H1 (cell line): Measurements from ENCODE around the gene ZFP64. TPM values are rescaled to one million over a fixed set of nuclear protein-coding genes. Genes with fewer than 3 reads are reported as not detected.

Experiments used
- CTCF ChIA-PET: fragments of 300-600 bp; sonication (Branson Sonifier 250); formaldehyde crosslinking; loops from one replicate; lab custom pipeline; 2021; ENCODE audit not compliant: partially characterized antibody; lab: Charles Lee
- POLR2A ChIA-PET: fragments of 300-600 bp; sonication (Branson Sonifier 250); formaldehyde crosslinking; loops from one replicate; lab custom pipeline; 2021; ENCODE audit warnings: inconsistent platforms; ENCODE audit not compliant: partially characterized antibody; lab: Charles Lee
- DNase-seq, 2 experiments: peaks; one replicate each; pipeline versions ENCODE4 v3.0.0 to v3.0.0-alpha.2; 2010 to 2022; ENCODE audit warnings: low spot score in 2 of 2, low read depth in 1 of 2, mixed read lengths in 1 of 2
- FAIRE-seq: peaks from 2 replicates; lab custom pipeline; 2011; peaks lifted over from hg19 to GRCh38; lab: Jason Lieb, UNC
- H2AFZ ChIP-seq: 2 replicates; pipeline ENCODE4 v1.8.1; 2012; ENCODE audit warnings: low read length, inconsistent platforms
- H2AK5ac ChIP-seq: 2 replicates; pipeline ENCODE4 v1.6.1; 2013; ENCODE audit warnings: low read depth, low read length
- H2BK120ac ChIP-seq: replicated peaks from 2 replicates; pipeline ENCODE3; 2013; ENCODE audit warnings: low read depth, low read length, inconsistent platforms
- H2BK12ac ChIP-seq: 2 replicates; pipeline ENCODE4 v1.6.1; 2013; ENCODE audit warnings: low read depth, low read length
- H2BK15ac ChIP-seq: 2 replicates; pipeline ENCODE4 v1.6.1; 2013; ENCODE audit warnings: low read length
- H2BK20ac ChIP-seq: 2 replicates; pipeline ENCODE4 v1.6.1; 2013; ENCODE audit warnings: low read length
- H2BK5ac ChIP-seq: 2 replicates; pipeline ENCODE4 v1.6.1; 2013; ENCODE audit warnings: low read depth, low read length
- H3K14ac ChIP-seq: 2 replicates; pipeline ENCODE4 v1.6.1; 2013; ENCODE audit warnings: inconsistent platforms; ENCODE audit not compliant: insufficient read length
- H3K18ac ChIP-seq: 2 replicates; pipeline ENCODE4 v1.6.1; 2013; ENCODE audit warnings: low read length; ENCODE audit errors: extremely low read depth
- H3K23ac ChIP-seq: 2 replicates; pipeline ENCODE4 v1.6.1; 2013; ENCODE audit warnings: inconsistent platforms; ENCODE audit not compliant: insufficient read length
- H3K23me2 ChIP-seq: 2 replicates; pipeline ENCODE4 v1.6.1; 2013; ENCODE audit warnings: low read depth, low read length
- H3K27ac ChIP-seq: 2 replicates; pipeline ENCODE4 v1.6.1; 2011; ENCODE audit warnings: low read depth, low read length, inconsistent platforms
- H3K27me3 ChIP-seq, 4 experiments: replicated peaks in 1 of 4; 1 replicate in 1 of 4; 2 replicates in 3 of 4; pipeline versions ENCODE4 v1.6.1 to v1.8.1; 2011 to 2013; ENCODE audit warnings: low read length in 3 of 4, mild to moderate bottlenecking in 3 of 4, inconsistent platforms in 2 of 4, mixed read lengths in 2 of 4, moderate library complexity in 1 of 4; ENCODE audit not compliant: control insufficient read depth in 3 of 4, insufficient read depth in 3 of 4; ENCODE audit errors: extremely low read depth in 1 of 4
- H3K36me3 ChIP-seq, 4 experiments: 2 replicates each; pipeline versions ENCODE4 v1.6.1 to v1.8.1; 2011 to 2013; ENCODE audit warnings: mild to moderate bottlenecking in 4 of 4, low read length in 3 of 4, moderate library complexity in 2 of 4, control low read depth in 1 of 4, inconsistent platforms in 1 of 4; ENCODE audit not compliant: insufficient read depth in 4 of 4, control insufficient read depth in 2 of 4
- H3K4ac ChIP-seq: replicated peaks from 2 replicates; pipeline ENCODE3; 2013; ENCODE audit warnings: low read length, low read depth, mixed read lengths, inconsistent platforms; ENCODE audit not compliant: insufficient read length
- H3K4me1 ChIP-seq, 4 experiments: replicated peaks in 1 of 4; 1 replicate in 1 of 4; 2 replicates in 3 of 4; pipeline versions ENCODE4 v1.6.1 to v1.8.1; 2011 to 2013; ENCODE audit warnings: low read length in 3 of 4, inconsistent platforms in 2 of 4, mixed read lengths in 1 of 4; ENCODE audit not compliant: insufficient read depth in 4 of 4, control insufficient read depth in 3 of 4
- H3K4me2 ChIP-seq, 2 experiments: 2 replicates each; pipeline versions ENCODE4 v1.6.1 to v1.8.1; 2011 to 2013; ENCODE audit warnings: low read depth in 2 of 2, low read length in 2 of 2, control low read depth in 1 of 2, inconsistent platforms in 1 of 2, mild to moderate bottlenecking in 1 of 2; ENCODE audit not compliant: insufficient read depth in 1 of 2
- H3K4me3 ChIP-seq, 4 experiments: fragments of 200-600, 300-600 bp in 1 of 4; sonication (generic), shearing (Covaris generic), sonication (Bioruptor Twin) in 1 of 4; 2 replicates each; pipeline versions ENCODE4 v1.5.1 to v1.8.1; 2011 to 2016; ENCODE audit warnings: low read length in 4 of 4, low read depth in 3 of 4, control low read depth in 2 of 4, inconsistent platforms in 2 of 4, mild to moderate bottlenecking in 2 of 4, mixed read lengths in 1 of 4, moderate library complexity in 1 of 4; ENCODE audit not compliant: insufficient read depth in 2 of 4; ENCODE audit errors: extremely low read depth in 1 of 4
- H3K56ac ChIP-seq: replicated peaks from 2 replicates; pipeline ENCODE3; 2013; ENCODE audit warnings: low read depth, mild to moderate bottlenecking, mixed read lengths, low read length, inconsistent platforms; ENCODE audit not compliant: insufficient read length
- H3K79me1 ChIP-seq: 2 replicates; pipeline ENCODE4 v1.6.1; 2013; ENCODE audit warnings: low read depth, low read length, control low read depth
- H3K79me2 ChIP-seq, 2 experiments: 2 replicates each; pipeline versions ENCODE4 v1.6.1 to v1.8.1; 2012 to 2013; ENCODE audit warnings: low read length in 2 of 2, mild to moderate bottlenecking in 2 of 2, inconsistent platforms in 1 of 2; ENCODE audit not compliant: insufficient read depth in 2 of 2, control insufficient read depth in 1 of 2
- H3K9ac ChIP-seq, 4 experiments: replicated peaks in 1 of 4; 1 replicate in 1 of 4; 2 replicates in 3 of 4; pipeline versions ENCODE4 v1.6.1 to v1.8.1; 2011 to 2013; ENCODE audit warnings: low read depth in 3 of 4, low read length in 3 of 4, control low read depth in 2 of 4, mild to moderate bottlenecking in 2 of 4, moderate library complexity in 2 of 4, inconsistent platforms in 1 of 4; ENCODE audit errors: extremely low read depth in 1 of 4
- H3K9me3 ChIP-seq, 2 experiments: 2 replicates each; pipeline versions ENCODE4 v1.6.1 to v1.8.1; 2012 to 2013; ENCODE audit warnings: mild to moderate bottlenecking in 2 of 2, moderate library complexity in 2 of 2, control low read depth in 1 of 2, inconsistent platforms in 1 of 2, low read depth in 1 of 2, low read length in 1 of 2, mixed read lengths in 1 of 2; ENCODE audit not compliant: insufficient read depth in 2 of 2
- H4K20me1 ChIP-seq, 2 experiments: replicated peaks in 1 of 2; 2 replicates each; pipeline versions ENCODE3 to v1.8.1; 2011 to 2013; ENCODE audit warnings: inconsistent platforms in 2 of 2, low read length in 2 of 2, mild to moderate bottlenecking in 1 of 2; ENCODE audit not compliant: insufficient read depth in 2 of 2, control insufficient read depth in 1 of 2
- H4K5ac ChIP-seq: 2 replicates; pipeline ENCODE4 v1.6.1; 2013; ENCODE audit warnings: low read length, low read depth, mixed read lengths, inconsistent platforms; ENCODE audit not compliant: insufficient read length
- H4K8ac ChIP-seq: 2 replicates; pipeline ENCODE4 v1.8.0; 2013; ENCODE audit warnings: mild to moderate bottlenecking, moderate library complexity, low read length, inconsistent platforms; ENCODE audit not compliant: insufficient read depth; ENCODE audit errors: extremely low read depth
- H4K91ac ChIP-seq: replicated peaks from 2 replicates; pipeline ENCODE3; 2013; ENCODE audit warnings: low read length, mixed read lengths, inconsistent platforms; ENCODE audit not compliant: insufficient read length
- CEBPB ChIP-seq: IDR thresholded peaks from 2 replicates; pipeline ENCODE4 v1.6.1; 2012; ENCODE audit warnings: low read depth, low read length
- GABPA ChIP-seq: IDR thresholded peaks from 2 replicates; pipeline ENCODE4 v1.6.1; 2011; ENCODE audit warnings: mild to moderate bottlenecking, low read length, moderate library complexity, borderline replicate concordance; ENCODE audit not compliant: insufficient read depth
- HDAC2 ChIP-seq, 2 experiments: fragments of 300-600 bp in 1 of 2; sonication (generic) in 1 of 2; IDR thresholded peaks; 2 replicates each; pipeline ENCODE4 v1.6.1; 2011 to 2012; ENCODE audit warnings: low read depth in 2 of 2, low read length in 2 of 2, mild to moderate bottlenecking in 2 of 2, moderate library complexity in 2 of 2, borderline replicate concordance in 1 of 2, inconsistent platforms in 1 of 2
- HDAC6 ChIP-seq: IDR thresholded peaks from one replicate; pipeline ENCODE4 v1.7.1; 2012; ENCODE audit warnings: low read depth, mild to moderate bottlenecking, inconsistent platforms, low read length, moderate library complexity
- NRF1 ChIP-seq: IDR thresholded peaks from 2 replicates; pipeline ENCODE4 v1.6.1; 2011; ENCODE audit warnings: mild to moderate bottlenecking, low read depth, low read length, improper control_type of control experiment
- RNF2 ChIP-seq: fragments of 200-900, 300-1000 bp; sonication (generic); IDR thresholded peaks from 2 replicates; pipeline ENCODE4 v1.7.1; 2016; ENCODE audit warnings: borderline replicate concordance, low read depth, mild to moderate bottlenecking, antibody characterized with exemption, low read length; ENCODE audit not compliant: poor library complexity, severe bottlenecking; ENCODE audit errors: missing control alignments
- SIRT6 ChIP-seq: IDR thresholded peaks from one replicate; pipeline ENCODE4 v1.7.1; 2012; ENCODE audit warnings: low read length, inconsistent platforms
- WGBS, 2 experiments: shearing (Covaris generic) in 1 of 2; methylation state at CpG; one replicate each; pipeline versions ENCODE4 v1.1.6 to v1.1.7; 2013 to 2015; ENCODE audit warnings: low lambda C conversion rate in 2 of 2, mixed read lengths in 2 of 2, inconsistent platforms in 1 of 2, low coverage in 1 of 2, missing lambda C conversion rate in 1 of 2; ENCODE audit not compliant: insufficient replicate concordance in 2 of 2, insufficient coverage in 1 of 2, insufficient read length in 1 of 2; ENCODE audit errors: extremely low coverage in 1 of 2, missing lambda C conversion rate in 1 of 2; 5-methylcytosine and 5-hydroxymethylcytosine counted together
- polyA plus RNA-seq, 7 experiments: library from polyadenylated mRNA; depleted of rRNA in 3 of 7; stranded (reverse) in 5 of 7; unstranded in 2 of 7; fragments of >200 nt in 5 of 7; fragments of 200-250 nt in 2 of 7; gene quantifications; 1 replicate in 5 of 7; 2 replicates in 1 of 7; 4 replicates in 1 of 7; pipeline versions ENCODE4 v1.2.1 to v1.2.3, GENCODE V29; 2011 to 2013; ENCODE audit warnings: missing spikeins in 2 of 7, mixed read lengths in 2 of 7
- total RNA-seq: library from RNA; stranded (reverse); fragmentation: NEBNext Ultra II Directional; extraction: Animal tissue kit (Norgen Biotek cat#: 25700); gene quantifications from 2 replicates; pipeline ENCODE4 v1.2.1, GENCODE V29; 2021

Gene ZFP64
- total and polyA plus RNA-seq, 2 of the 8 experiments (the other 6 are each of a cell fraction or from before 2014, with no cell fraction given) = 25.3 to 43.7 TPM

DNA sequence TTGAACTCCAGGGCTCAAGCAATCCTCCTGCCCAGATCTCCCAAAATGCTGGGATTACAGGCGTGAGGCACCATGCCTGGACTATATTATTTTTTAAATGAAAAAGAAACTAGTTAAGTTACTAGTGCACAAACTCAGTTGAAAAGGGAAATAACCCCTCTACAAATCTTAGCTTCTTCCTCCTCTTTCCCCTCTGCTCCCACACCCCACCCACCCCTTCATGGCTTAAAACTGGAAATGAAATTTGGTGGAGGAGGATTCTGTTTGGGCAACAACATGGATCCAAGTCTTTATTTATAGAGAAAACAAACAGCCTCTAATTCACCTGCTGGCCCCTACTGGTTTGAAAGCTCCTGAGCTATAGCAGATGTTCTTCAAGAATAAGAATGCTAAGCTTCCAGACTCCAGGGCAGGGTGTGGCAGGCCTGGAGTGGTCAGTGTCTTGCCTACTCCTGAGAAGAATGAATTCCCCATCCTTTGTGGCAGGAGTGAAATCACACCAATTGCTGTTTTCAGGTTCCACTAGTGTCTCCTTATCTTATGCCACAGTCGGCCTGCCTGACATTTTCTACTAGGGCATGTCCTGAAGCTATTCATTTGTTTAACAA, 73.5 kb downstream of the ZFP64 start:
- Histone ChIP-seq H4K20me1 (no peaks in the 10 kb centered on the region), H4K8ac (no peak overlapping the region), H4K5ac (no peak overlapping the region), H3K27ac (no peak overlapping the region), H3K23me2 (no peaks in the 10 kb centered on the region), H3K79me1 (no peaks in the 10 kb centered on the region), H4K91ac (no peak overlapping the region), H2AFZ (no peak overlapping the region), H2BK5ac (no peak overlapping the region), H2BK12ac (no peak overlapping the region), H3K9ac (no peak overlapping the region), H3K14ac (no peak overlapping the region), H2AK5ac (no peak overlapping the region), H3K4me2 (no peak overlapping the region), H2BK120ac (no peak overlapping the region), H3K4ac (no peak overlapping the region), H2BK15ac (no peak overlapping the region), H3K4me1 (no peaks in the 10 kb centered on the region), H3K56ac (no peak overlapping the region), H3K79me2 (no peaks in the 10 kb centered on the region), H3K4me3 (no peak overlapping the region), H3K18ac (no peak overlapping the region), H3K27me3 (no peaks in the 10 kb centered on the region), H3K9me3 (no peaks in the 10 kb centered on the region), H2BK20ac (no peak overlapping the region), H3K23ac (no peak overlapping the region), H3K36me3 (no peaks in the 10 kb centered on the region)
- TF ChIP-seq CEBPB (no peak), NRF1 (no peak), RNF2 (no peak), GABPA (no peak), HDAC6 (no peak), HDAC2 (IDR thresholded peaks at IDR 0.05; ENCODE audit: borderline replicate concordance in 1 of 2, low read depth in 2 of 2, low read length in 2 of 2) (no peak), SIRT6 (no peak)
- no peak for DNase-seq
- no peak for FAIRE-seq
- CTCF ChIA-PET = interaction anchor here (0.6 to 3.5 kb wide), 4 partner anchors 11 to 31 kb away, joined by 3 to 19 read pairs (median 4); no protein-coding TSS in a partner anchor
- 70% methylated on average over 2 of the region's 2 CpGs; no CpG with 5 or more reads in 1 of the 2 experiments for WGBS, 2 experiments
- POLR2A ChIA-PET = interaction anchor here (0.6 kb wide), 1 partner anchor 70 kb away, joined by 4 read pairs; no protein-coding TSS in a partner anchor
